ENCODE measurements around the gene MKLN1. TPM values are rescaled to one million over a fixed set of nuclear protein-coding genes. Genes with fewer than 3 reads are reported as not detected.
"Not testable (repeated sequence)": the region's sequence is repeated elsewhere in the genome, so short reads cannot be mapped to it uniquely, and the experiment has no call there.

Gene MKLN1
- total RNA-seq, 1 donor: 78.5 TPM

GRCh38 chr7:131385039-131385605 lies 57.4 kb downstream of the MKLN1 start:
- no peaks in the 10 kb centered on the region for H3K9me3 ChIP-seq (ENCODE audit: low read depth, low read length)
- no peaks in the 10 kb centered on the region for H3K27me3 ChIP-seq (ENCODE audit: insufficient read depth, low read length)
- no peak overlapping the region for H3K4me3 ChIP-seq (ENCODE audit: low read length)
- H3K4me1 ChIP-seq (ENCODE audit: insufficient read depth, low read length): peaks cover 9% of the 10 kb centered on the region

- Histone ChIP-seq H3K4me1 (ENCODE audit: insufficient read depth, low read length) (peaks cover 6% of the 10 kb centered on the region), H3K27me3 (ENCODE audit: insufficient read depth, low read length) (no peaks in the 10 kb centered on the region), H3K4me3 (ENCODE audit: low read length) (no peak overlapping the region), H3K9me3 (ENCODE audit: low read depth, low read length) (no peaks in the 10 kb centered on the region)
These were observed 60.5 kb downstream of the MKLN1 start for GRCh38 chr7:131388126-131388525.

- H3K9me3 ChIP-seq (ENCODE audit: low read depth, low read length): no peaks in the 10 kb centered on the region
These were observed 62.6 kb downstream of the MKLN1 start for GRCh38 chr7:131390275-131390674.

GRCh38 chr7:131391145-131391544 lies 63.5 kb downstream of the MKLN1 start:
- H3K4me3 ChIP-seq (ENCODE audit: low read length): no peak overlapping the region
- H3K4me1 ChIP-seq (ENCODE audit: insufficient read depth, low read length): no peaks in the 10 kb centered on the region
- H3K27me3 ChIP-seq (ENCODE audit: insufficient read depth, low read length): no peaks in the 10 kb centered on the region
- no peaks in the 10 kb centered on the region for H3K9me3 ChIP-seq (ENCODE audit: low read depth, low read length)

More at GRCh38 chr7:131390275-131390674, 62.6 kb downstream of the MKLN1 start:
- Histone ChIP-seq H3K27me3 (ENCODE audit: insufficient read depth, low read length) (no peaks in the 10 kb centered on the region), H3K4me1 (ENCODE audit: insufficient read depth, low read length) (no peaks in the 10 kb centered on the region), H3K4me3 (ENCODE audit: low read length) (no peak overlapping the region)

GRCh38 chr7:131400681-131401176 lies 73.1 kb downstream of the MKLN1 start:
- no peak overlapping the region for H3K4me3 ChIP-seq (ENCODE audit: low read length)
- H3K27me3 ChIP-seq (ENCODE audit: insufficient read depth, low read length): no peaks in the 10 kb centered on the region
- H3K9me3 ChIP-seq (ENCODE audit: low read depth, low read length): peaks cover 6% of the 10 kb centered on the region
- no peaks in the 10 kb centered on the region for H3K4me1 ChIP-seq (ENCODE audit: insufficient read depth, low read length)

- Histone ChIP-seq H3K27me3 (ENCODE audit: insufficient read depth, low read length) (no peaks in the 10 kb centered on the region), H3K4me1 (ENCODE audit: insufficient read depth, low read length) (no peaks in the 10 kb centered on the region), H3K9me3 (ENCODE audit: low read depth, low read length) (peaks cover 6% of the 10 kb centered on the region), H3K4me3 (ENCODE audit: low read length) (no peak overlapping the region)
These were observed 73.5 kb downstream of the MKLN1 start for GRCh38 chr7:131401194-131401593.

- no peaks in the 10 kb centered on the region for H3K4me1 ChIP-seq (ENCODE audit: insufficient read depth, low read length)
- no peak overlapping the region for H3K4me3 ChIP-seq (ENCODE audit: low read length)
- H3K9me3 ChIP-seq (ENCODE audit: low read depth, low read length): peaks cover 6% of the 10 kb centered on the region
- H3K27me3 ChIP-seq (ENCODE audit: insufficient read depth, low read length): no peaks in the 10 kb centered on the region
These were observed 75.6 kb downstream of the MKLN1 start for GRCh38 chr7:131403322-131403721.

- no peak overlapping the region for H3K4me3 ChIP-seq (ENCODE audit: low read length)
- peaks cover 6% of the 10 kb centered on the region for H3K9me3 ChIP-seq (ENCODE audit: low read depth, low read length)
- H3K27me3 ChIP-seq (ENCODE audit: insufficient read depth, low read length): no peaks in the 10 kb centered on the region
- no peaks in the 10 kb centered on the region for H3K4me1 ChIP-seq (ENCODE audit: insufficient read depth, low read length)
These were observed 76.7 kb downstream of the MKLN1 start for GRCh38 chr7:131404226-131404911.

GRCh38 chr7:131409129-131409766 lies 81.6 kb downstream of the MKLN1 start:
- no peaks in the 10 kb centered on the region for H3K4me1 ChIP-seq (ENCODE audit: insufficient read depth, low read length)
- H3K9me3 ChIP-seq (ENCODE audit: low read depth, low read length): no peaks in the 10 kb centered on the region
- no peak overlapping the region for H3K4me3 ChIP-seq (ENCODE audit: low read length)
- no peaks in the 10 kb centered on the region for H3K27me3 ChIP-seq (ENCODE audit: insufficient read depth, low read length)

GRCh38 chr7:131412031-131412430 lies 84.4 kb downstream of the MKLN1 start:
- Histone ChIP-seq H3K4me1 (ENCODE audit: insufficient read depth, low read length) (no peaks in the 10 kb centered on the region), H3K27me3 (ENCODE audit: insufficient read depth, low read length) (no peaks in the 10 kb centered on the region), H3K4me3 (ENCODE audit: low read length) (no peak overlapping the region), H3K9me3 (ENCODE audit: low read depth, low read length) (no peaks in the 10 kb centered on the region)

GRCh38 chr7:131413711-131414110 lies 86.0 kb downstream of the MKLN1 start:
- no peaks in the 10 kb centered on the region for H3K9me3 ChIP-seq (ENCODE audit: low read depth, low read length)
- no peak overlapping the region for H3K4me3 ChIP-seq (ENCODE audit: low read length)
- H3K4me1 ChIP-seq (ENCODE audit: insufficient read depth, low read length): no peaks in the 10 kb centered on the region

GRCh38 chr7:131424219-131424822 lies 96.6 kb downstream of the MKLN1 start:
- H3K4me3 ChIP-seq (ENCODE audit: low read length): no peak overlapping the region
- H3K9me3 ChIP-seq (ENCODE audit: low read depth, low read length): no peaks in the 10 kb centered on the region
- no peaks in the 10 kb centered on the region for H3K4me1 ChIP-seq (ENCODE audit: insufficient read depth, low read length)
- H3K27me3 ChIP-seq (ENCODE audit: insufficient read depth, low read length): no peaks in the 10 kb centered on the region

More at GRCh38 chr7:131413711-131414110, 86.0 kb downstream of the MKLN1 start:
- H3K27me3 ChIP-seq (ENCODE audit: insufficient read depth, low read length): no peaks in the 10 kb centered on the region

- Histone ChIP-seq H3K9me3 (ENCODE audit: low read depth, low read length) (no peaks in the 10 kb centered on the region), H3K4me1 (ENCODE audit: insufficient read depth, low read length) (no peaks in the 10 kb centered on the region), H3K4me3 (ENCODE audit: low read length) (no peak overlapping the region), H3K27me3 (ENCODE audit: insufficient read depth, low read length) (no peaks in the 10 kb centered on the region)
These were observed 98.3 kb downstream of the MKLN1 start for GRCh38 chr7:131425992-131426391.

- H3K4me1 ChIP-seq (ENCODE audit: insufficient read depth, low read length); H3K9me3 ChIP-seq (ENCODE audit: low read depth, low read length); H3K4me3 ChIP-seq (ENCODE audit: low read length); H3K27me3 ChIP-seq (ENCODE audit: insufficient read depth, low read length): not testable (repeated sequence)
These were observed 103.2 kb downstream of the MKLN1 start for GRCh38 chr7:131430826-131431225.

- Histone ChIP-seq H3K4me3 (ENCODE audit: low read length) (no peak overlapping the region), H3K9me3 (ENCODE audit: low read depth, low read length) (no peaks in the 10 kb centered on the region), H3K27me3 (ENCODE audit: insufficient read depth, low read length) (no peaks in the 10 kb centered on the region), H3K4me1 (ENCODE audit: insufficient read depth, low read length) (no peaks in the 10 kb centered on the region)
These were observed 103.6 kb downstream of the MKLN1 start for GRCh38 chr7:131431289-131431688.

All from mononuclear cell (primary cell).